Thyroid gland (tissue), 4 donors: ENCODE data around the gene SPNS3.

Experiments used
- CTCF ChIP-seq, 6 experiments: fragments of 200-600 bp in 3 of 6; fragments of 450-650 bp in 3 of 6; sonication (generic) in 3 of 6; IDR thresholded peaks; one replicate each; pipeline ENCODE4 v1.5.1; 2016 to 2019; ENCODE audit warnings: antibody characterized with exemption in 6 of 6, mild to moderate bottlenecking in 2 of 6, inconsistent platforms in 1 of 6, moderate library complexity in 1 of 6
- POLR2A ChIP-seq, 2 donors: fragments of 450-650 bp; IDR thresholded peaks; one replicate each; pipeline ENCODE4 v1.6.1; 2017; ENCODE audit warnings: antibody characterized with exemption in 2 of 2, mild to moderate bottlenecking in 2 of 2, moderate library complexity in 1 of 2

DNA sequence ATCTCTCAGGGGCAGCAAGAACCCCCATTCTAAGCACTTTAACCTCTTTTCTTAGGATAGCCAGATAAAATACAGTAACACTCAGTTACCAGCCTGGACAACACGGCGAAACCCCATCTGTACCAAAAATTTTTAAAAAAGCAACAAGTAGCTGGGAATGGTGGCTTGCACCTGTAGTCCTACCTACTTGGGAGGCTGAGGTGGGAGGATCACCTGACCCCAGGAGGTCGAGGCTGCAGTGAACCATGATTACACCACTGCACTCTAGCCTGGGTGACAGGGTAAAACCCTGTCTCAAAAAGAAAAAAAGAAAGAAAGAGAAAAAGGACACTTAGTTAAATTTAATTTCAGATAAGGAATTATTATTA is 38.6 kb upstream of the SPNS3 start:
- no peak for TF ChIP-seq CTCF (IDR thresholded peaks at IDR 0.05)
- TF ChIP-seq POLR2A (IDR thresholded peaks at IDR 0.05): no peak
